Cardiac muscle cell (in vitro differentiated cells and primary cell): ENCODE data around the gene LCE2A. TPM values are rescaled to one million over a fixed set of nuclear protein-coding genes. Genes with fewer than 3 reads are reported as not detected.

ENCODE experiments used
- DNase-seq, 2 donors: peaks; one replicate each; pipeline versions ENCODE4 v3.0.0 to v3.0.0-alpha.2; 2010 to 2017; ENCODE audit warnings: low read depth in 1 of 2, low spot score in 1 of 2
- H3K27ac ChIP-seq: fragments of 200-600 bp; sonication (generic); 2 replicates; pipeline ENCODE4 v1.5.1; 2016
- H3K27me3 ChIP-seq: fragments of 200-600 bp; sonication (generic); 2 replicates; pipeline ENCODE4 v1.6.0; 2016; ENCODE audit warnings: control low read depth
- H3K36me3 ChIP-seq: fragments of 200-600 bp; sonication (generic); 2 replicates; pipeline ENCODE4 v1.5.1; 2016; ENCODE audit warnings: control low read depth
- H3K4me1 ChIP-seq: fragments of 200-600 bp; sonication (generic); 2 replicates; pipeline ENCODE4 v1.8.1; 2017; ENCODE audit warnings: low read depth, mild to moderate bottlenecking, mixed run types
- H3K4me3 ChIP-seq: fragments of 200-600 bp; sonication (generic); 2 replicates; pipeline ENCODE4 v1.5.1; 2016; ENCODE audit warnings: mild to moderate bottlenecking
- H3K9me3 ChIP-seq: fragments of 200-600 bp; sonication (generic); 2 replicates; pipeline ENCODE4 v1.5.1; 2017; ENCODE audit warnings: low read depth, mild to moderate bottlenecking, control low read depth
- polyA plus RNA-seq: library from polyadenylated mRNA; unstranded; fragments of >200 nt; fragmentation: Nextera tagmentation; extraction: Ambion mirVana; gene quantifications from 2 replicates; pipeline ENCODE4 v1.2.1, GENCODE V29; 2016
- total RNA-seq: library from RNA; depleted of rRNA; stranded (reverse); fragments of >200 nt; gene quantifications from 2 replicates; pipeline ENCODE4 v1.2.3, GENCODE V29; 2016
- TF ChIP-seq, protein P1 (sequence below): IDR thresholded peaks from 2 replicates; pipeline ENCODE4 v1.5.1; 2012; ENCODE audit warnings: low read depth, mild to moderate bottlenecking, low read length

Gene LCE2A
- total and polyA plus RNA-seq, 2 experiments from 2014 or later: not detected

DNA sequence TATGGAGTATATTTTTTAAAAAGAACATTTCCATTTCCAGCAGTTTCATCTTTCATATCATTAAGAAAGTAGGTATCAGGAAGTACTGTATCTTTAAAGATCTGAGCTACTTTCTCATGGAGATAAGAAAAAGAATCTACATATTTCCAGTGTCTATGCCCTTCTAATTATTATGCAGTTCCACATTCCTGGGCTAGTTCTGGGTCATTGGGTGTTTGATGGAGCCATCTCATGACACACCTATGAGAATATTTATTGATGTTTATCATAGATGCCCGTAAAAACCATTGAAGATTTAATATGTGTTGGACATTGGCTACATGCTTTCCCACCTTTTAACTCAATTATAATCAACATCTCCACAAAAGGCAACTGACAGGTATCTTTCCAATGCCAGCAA is 30.8 kb downstream of the LCE2A start:
- TF ChIP-seq, protein P1, sequence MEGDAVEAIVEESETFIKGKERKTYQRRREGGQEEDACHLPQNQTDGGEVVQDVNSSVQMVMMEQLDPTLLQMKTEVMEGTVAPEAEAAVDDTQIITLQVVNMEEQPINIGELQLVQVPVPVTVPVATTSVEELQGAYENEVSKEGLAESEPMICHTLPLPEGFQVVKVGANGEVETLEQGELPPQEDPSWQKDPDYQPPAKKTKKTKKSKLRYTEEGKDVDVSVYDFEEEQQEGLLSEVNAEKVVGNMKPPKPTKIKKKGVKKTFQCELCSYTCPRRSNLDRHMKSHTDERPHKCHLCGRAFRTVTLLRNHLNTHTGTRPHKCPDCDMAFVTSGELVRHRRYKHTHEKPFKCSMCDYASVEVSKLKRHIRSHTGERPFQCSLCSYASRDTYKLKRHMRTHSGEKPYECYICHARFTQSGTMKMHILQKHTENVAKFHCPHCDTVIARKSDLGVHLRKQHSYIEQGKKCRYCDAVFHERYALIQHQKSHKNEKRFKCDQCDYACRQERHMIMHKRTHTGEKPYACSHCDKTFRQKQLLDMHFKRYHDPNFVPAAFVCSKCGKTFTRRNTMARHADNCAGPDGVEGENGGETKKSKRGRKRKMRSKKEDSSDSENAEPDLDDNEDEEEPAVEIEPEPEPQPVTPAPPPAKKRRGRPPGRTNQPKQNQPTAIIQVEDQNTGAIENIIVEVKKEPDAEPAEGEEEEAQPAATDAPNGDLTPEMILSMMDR: no peak
- Histone ChIP-seq H3K27ac (no peak overlapping the region), H3K4me3 (no peak overlapping the region), H3K27me3 (no peaks in the 10 kb centered on the region), H3K4me1 (no peaks in the 10 kb centered on the region), H3K9me3 (no peaks in the 10 kb centered on the region), H3K36me3 (no peaks in the 10 kb centered on the region)
- DNase-seq: no peak

DNA sequence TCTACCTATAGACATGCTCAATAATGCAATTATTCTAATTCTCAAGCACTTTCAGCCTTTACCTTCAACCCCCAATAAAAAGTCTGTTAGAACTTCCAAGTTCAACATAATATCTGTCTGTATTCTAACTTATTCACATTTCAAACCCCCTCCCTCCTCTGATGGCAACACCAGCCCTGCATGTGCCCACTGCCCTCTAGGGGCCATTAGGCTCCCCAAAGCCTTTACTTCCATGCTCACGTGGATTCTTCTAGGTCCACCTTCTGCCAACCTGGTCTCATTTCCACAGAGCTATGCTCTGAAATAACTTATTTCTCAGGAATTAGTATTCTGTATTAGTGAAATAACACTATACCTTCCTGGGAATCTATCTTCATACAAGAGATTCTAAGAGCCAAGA is 37.5 kb downstream of the LCE2A start:
- H3K4me1 ChIP-seq: no peaks in the 10 kb centered on the region
- TF ChIP-seq, protein P1: no peak
- no peak overlapping the region for H3K4me3 ChIP-seq
- DNase-seq: no peak
- no peak overlapping the region for H3K27ac ChIP-seq
- H3K9me3 ChIP-seq: no peaks in the 10 kb centered on the region
- H3K27me3 ChIP-seq: no peaks in the 10 kb centered on the region
- H3K36me3 ChIP-seq: no peaks in the 10 kb centered on the region

DNA sequence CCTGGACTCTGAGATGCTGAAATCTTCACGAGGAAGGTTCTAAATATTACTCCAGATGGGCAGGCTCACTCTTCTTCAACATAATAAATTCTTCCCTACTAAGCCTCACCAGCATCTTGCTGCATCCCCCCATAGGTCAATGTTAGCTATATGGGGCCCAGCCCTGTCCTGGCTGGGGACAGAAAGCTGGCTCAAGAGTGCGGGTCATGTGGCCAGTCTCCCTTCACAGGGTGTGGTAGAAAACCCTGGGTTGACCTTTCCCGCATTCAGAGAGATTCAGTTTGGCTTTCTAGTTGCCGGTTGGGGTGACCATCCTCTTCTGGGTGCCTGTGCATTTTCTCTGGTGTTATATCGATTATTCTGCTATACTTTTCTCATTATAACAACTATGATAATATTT is 39.9 kb downstream of the LCE2A start:
- Histone ChIP-seq H3K4me1 (no peaks in the 10 kb centered on the region), H3K4me3 (no peak overlapping the region), H3K9me3 (no peaks in the 10 kb centered on the region), H3K27ac (no peak overlapping the region), H3K27me3 (no peaks in the 10 kb centered on the region), H3K36me3 (no peaks in the 10 kb centered on the region)
- DNase-seq: no peak
- TF ChIP-seq, protein P1: no peak

DNA sequence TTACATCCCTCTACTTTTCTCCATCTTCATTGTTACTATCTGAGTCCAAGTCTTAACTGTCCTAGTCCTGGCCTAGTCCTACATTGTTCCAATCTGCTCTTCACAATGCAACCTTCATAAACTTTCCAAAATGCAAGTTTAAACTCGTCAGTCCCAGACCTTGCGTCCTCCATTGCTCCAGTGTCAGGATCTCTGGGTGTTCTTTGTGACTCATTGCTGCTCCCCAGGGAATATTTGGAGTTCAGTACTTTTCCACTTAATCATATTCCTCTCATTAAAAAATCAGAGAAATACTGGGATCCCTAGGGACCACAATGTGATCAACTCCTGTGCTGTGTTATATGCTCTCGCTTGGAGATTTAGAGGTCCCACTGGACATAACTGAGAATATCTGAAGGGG is 41.7 kb downstream of the LCE2A start:
- Histone ChIP-seq H3K27ac (no peak overlapping the region), H3K4me3 (no peak overlapping the region), H3K9me3 (no peaks in the 10 kb centered on the region), H3K4me1 (no peaks in the 10 kb centered on the region), H3K27me3 (no peaks in the 10 kb centered on the region), H3K36me3 (no peaks in the 10 kb centered on the region)
- TF ChIP-seq, protein P1: no peak
- DNase-seq: no peak

DNA sequence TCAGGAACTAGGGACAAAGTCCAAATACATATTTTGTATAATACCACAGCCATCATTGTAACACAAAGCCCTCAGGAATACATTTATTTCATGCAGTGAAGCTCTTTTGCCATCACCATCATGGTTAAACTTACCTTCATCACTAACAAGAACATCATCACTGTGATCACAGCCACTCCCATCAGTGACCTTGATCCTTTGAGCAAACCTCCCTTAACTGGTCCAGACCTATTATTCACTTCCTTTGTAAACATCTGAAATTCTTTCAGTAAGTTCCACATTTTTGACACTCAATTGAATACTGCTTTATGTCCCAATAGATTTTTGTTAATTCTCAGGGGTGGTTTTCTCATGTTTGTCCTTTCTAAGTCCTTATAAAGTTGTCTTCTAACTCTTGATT is 43.5 kb downstream of the LCE2A start:
- H3K36me3 ChIP-seq: no peaks in the 10 kb centered on the region
- H3K9me3 ChIP-seq: no peaks in the 10 kb centered on the region
- H3K27me3 ChIP-seq: no peaks in the 10 kb centered on the region
- no peak overlapping the region for H3K4me3 ChIP-seq
- no peak overlapping the region for H3K27ac ChIP-seq
- DNase-seq: no peak
- no peaks in the 10 kb centered on the region for H3K4me1 ChIP-seq
- TF ChIP-seq, protein P1: no peak
